ENCODE measurements around the gene PRTFDC1. TPM values are rescaled to one million over a fixed set of nuclear protein-coding genes. Genes with fewer than 3 reads are reported as not detected.
A peak's percentile ranks its signal among the peaks of the same experiment; 100 is the strongest.

Gene PRTFDC1
- total RNA-seq, 1 experiment from 2014 or later, result not detected

DNA sequence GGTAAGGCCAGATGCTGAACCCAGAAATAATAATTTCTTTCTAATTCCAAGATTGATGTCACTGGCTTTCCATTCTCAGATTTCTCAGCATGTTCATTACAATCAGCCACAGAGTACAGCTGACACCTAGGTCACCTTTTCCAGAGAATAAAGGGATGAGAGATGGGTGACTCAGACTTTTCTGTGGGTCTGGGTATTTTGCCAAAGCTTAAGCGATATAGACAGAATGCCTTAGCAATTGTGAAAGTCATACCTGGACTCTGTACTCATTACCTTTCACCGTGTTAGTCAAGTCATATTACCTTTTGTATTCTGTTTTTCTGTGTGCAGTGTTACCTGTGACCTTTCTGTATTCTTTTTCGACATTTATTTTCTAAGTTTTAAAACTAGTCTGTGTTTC is 10.6 kb upstream of the PRTFDC1 start:
- Histone ChIP-seq H3K79me2 (ENCODE audit: insufficient read depth, low read length) (no peaks in the 10 kb centered on the region), H4K20me1 (ENCODE audit: insufficient read depth) (no peaks in the 10 kb centered on the region), H2AFZ (ENCODE audit: low read depth, low read length, poor library complexity, severe bottlenecking) (peak overlapping the region; percentile 7), H3K4me3 (replicated peaks in 1 of 2; ENCODE audit: low read depth in 1 of 2, low read length in 2 of 2) (peak overlapping the region in 1 of 2 experiments; percentile 34; a peak in 2 of 4 replicates), H3K9ac (ENCODE audit: low read length) (peak overlapping the region; percentile 31), H3K27ac (ENCODE audit: low read depth, low read length) (peak overlapping the region; percentile 30; the same call in 1 of the 2 replicates), H3K4me2 (ENCODE audit: low read length) (peak overlapping the region; percentile 68), H3K9me2 (ENCODE audit: insufficient read depth) (no peaks in the 10 kb centered on the region), H3K4me1 (ENCODE audit: control insufficient read depth in 1 of 2, insufficient read depth in 2 of 2, low read length in 2 of 2) (peaks cover 21 to 42% of the 10 kb centered on the region in 2 experiments), H3K27me3 (ENCODE audit: insufficient read depth, low read length) (no peaks in the 10 kb centered on the region), H3K36me3 (ENCODE audit: control insufficient read depth in 1 of 2, insufficient read depth in 2 of 2, low read length in 2 of 2) (no peaks in the 10 kb centered on the region), H3K9me3 (ENCODE audit: control insufficient read depth in 1 of 2, insufficient read depth in 1 of 2, low read depth in 1 of 2, low read length in 2 of 2) (no peaks in the 10 kb centered on the region)
- DNase-seq (ENCODE audit: low read depth, low spot score), result peak; percentile 90
- ChIA-PET RAD21 (ENCODE audit: low non-redundant PET in 1 of 2, low total read pairs in 2 of 2, uncharacterized antibody in 2 of 2, unreplicated experiment in 2 of 2) (no interaction called here), CTCF (interaction anchor here (1.0 kb wide), 1 partner anchor 118 kb away, joined by 4 read pairs; no protein-coding TSS in a partner anchor), POLR2A (no interaction called here)
- peak; percentile 93 for ATAC-seq
- intact Hi-C loops (cut with micrococcal nuclease), result loop anchor here (5.0 kb wide), 1 partner anchor 99 kb away; no protein-coding TSS in a partner anchor
- BruUV-seq (replicated peaks), result no TSS peak
- TF ChIP-seq ELF1 (IDR thresholded peaks at IDR 0.05; ENCODE audit: borderline replicate concordance, low read depth) (no peak), EZH2 (IDR thresholded peaks at IDR 0.05) (no peak), RAD21 (IDR thresholded peaks at IDR 0.05; ENCODE audit: low read depth) (peak; percentile 44), ZFX (IDR thresholded peaks at IDR 0.05) (no peak), YY1 (IDR thresholded peaks at IDR 0.05; ENCODE audit: extremely low read depth, insufficient replicate concordance, low read depth, low read length) (no peak), SRF (IDR thresholded peaks at IDR 0.05; ENCODE audit: low read depth) (peak; percentile 75), TCF7L2 (IDR thresholded peaks at IDR 0.05; ENCODE audit: borderline replicate concordance, extremely low read depth, insufficient read depth, insufficient read length) (peak; percentile 70), POLR2AphosphoS5 (IDR thresholded peaks at IDR 0.05; ENCODE audit: low read depth, low read length) (peak; percentile 71), SIN3A (IDR thresholded peaks at IDR 0.05; ENCODE audit: low read depth) (peak; percentile 62; the same call in 1 of the 2 replicates), SP1 (IDR thresholded peaks at IDR 0.05; ENCODE audit: low read depth) (peak; percentile 94), ZNF274 (IDR thresholded peaks at IDR 0.05; ENCODE audit: low read depth, low read length) (no peak), POLR2A (IDR thresholded peaks at IDR 0.05; ENCODE audit: borderline replicate concordance, extremely low read depth, insufficient read depth, insufficient read length) (no peak), CEBPB (IDR thresholded peaks at IDR 0.05; ENCODE audit: low read depth) (peak; percentile 96), EGR1 (IDR thresholded peaks at IDR 0.05; ENCODE audit: low read depth) (no peak), JUND (IDR thresholded peaks at IDR 0.05) (peak; percentile 95), FOSL1 (IDR thresholded peaks at IDR 0.05; ENCODE audit: low read depth) (peak; percentile 97)
- TF ChIP-seq, protein P1, sequence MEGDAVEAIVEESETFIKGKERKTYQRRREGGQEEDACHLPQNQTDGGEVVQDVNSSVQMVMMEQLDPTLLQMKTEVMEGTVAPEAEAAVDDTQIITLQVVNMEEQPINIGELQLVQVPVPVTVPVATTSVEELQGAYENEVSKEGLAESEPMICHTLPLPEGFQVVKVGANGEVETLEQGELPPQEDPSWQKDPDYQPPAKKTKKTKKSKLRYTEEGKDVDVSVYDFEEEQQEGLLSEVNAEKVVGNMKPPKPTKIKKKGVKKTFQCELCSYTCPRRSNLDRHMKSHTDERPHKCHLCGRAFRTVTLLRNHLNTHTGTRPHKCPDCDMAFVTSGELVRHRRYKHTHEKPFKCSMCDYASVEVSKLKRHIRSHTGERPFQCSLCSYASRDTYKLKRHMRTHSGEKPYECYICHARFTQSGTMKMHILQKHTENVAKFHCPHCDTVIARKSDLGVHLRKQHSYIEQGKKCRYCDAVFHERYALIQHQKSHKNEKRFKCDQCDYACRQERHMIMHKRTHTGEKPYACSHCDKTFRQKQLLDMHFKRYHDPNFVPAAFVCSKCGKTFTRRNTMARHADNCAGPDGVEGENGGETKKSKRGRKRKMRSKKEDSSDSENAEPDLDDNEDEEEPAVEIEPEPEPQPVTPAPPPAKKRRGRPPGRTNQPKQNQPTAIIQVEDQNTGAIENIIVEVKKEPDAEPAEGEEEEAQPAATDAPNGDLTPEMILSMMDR (IDR thresholded peaks at IDR 0.05 in 2 of 3, conservative IDR thresholded peaks at IDR 0.05 in 1 of 3; ENCODE audit: borderline replicate concordance in 1 of 3, insufficient read depth in 1 of 3, low read depth in 2 of 3, low read length in 2 of 3), result no peak
- TF ChIP-seq, protein P2, sequence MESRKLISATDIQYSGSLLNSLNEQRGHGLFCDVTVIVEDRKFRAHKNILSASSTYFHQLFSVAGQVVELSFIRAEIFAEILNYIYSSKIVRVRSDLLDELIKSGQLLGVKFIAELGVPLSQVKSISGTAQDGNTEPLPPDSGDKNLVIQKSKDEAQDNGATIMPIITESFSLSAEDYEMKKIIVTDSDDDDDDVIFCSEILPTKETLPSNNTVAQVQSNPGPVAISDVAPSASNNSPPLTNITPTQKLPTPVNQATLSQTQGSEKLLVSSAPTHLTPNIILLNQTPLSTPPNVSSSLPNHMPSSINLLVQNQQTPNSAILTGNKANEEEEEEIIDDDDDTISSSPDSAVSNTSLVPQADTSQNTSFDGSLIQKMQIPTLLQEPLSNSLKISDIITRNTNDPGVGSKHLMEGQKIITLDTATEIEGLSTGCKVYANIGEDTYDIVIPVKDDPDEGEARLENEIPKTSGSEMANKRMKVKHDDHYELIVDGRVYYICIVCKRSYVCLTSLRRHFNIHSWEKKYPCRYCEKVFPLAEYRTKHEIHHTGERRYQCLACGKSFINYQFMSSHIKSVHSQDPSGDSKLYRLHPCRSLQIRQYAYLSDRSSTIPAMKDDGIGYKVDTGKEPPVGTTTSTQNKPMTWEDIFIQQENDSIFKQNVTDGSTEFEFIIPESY (IDR thresholded peaks at IDR 0.05; ENCODE audit: extremely low read depth, insufficient replicate concordance, low read length), result peak; percentile 39
- TF ChIP-seq, protein P3, sequence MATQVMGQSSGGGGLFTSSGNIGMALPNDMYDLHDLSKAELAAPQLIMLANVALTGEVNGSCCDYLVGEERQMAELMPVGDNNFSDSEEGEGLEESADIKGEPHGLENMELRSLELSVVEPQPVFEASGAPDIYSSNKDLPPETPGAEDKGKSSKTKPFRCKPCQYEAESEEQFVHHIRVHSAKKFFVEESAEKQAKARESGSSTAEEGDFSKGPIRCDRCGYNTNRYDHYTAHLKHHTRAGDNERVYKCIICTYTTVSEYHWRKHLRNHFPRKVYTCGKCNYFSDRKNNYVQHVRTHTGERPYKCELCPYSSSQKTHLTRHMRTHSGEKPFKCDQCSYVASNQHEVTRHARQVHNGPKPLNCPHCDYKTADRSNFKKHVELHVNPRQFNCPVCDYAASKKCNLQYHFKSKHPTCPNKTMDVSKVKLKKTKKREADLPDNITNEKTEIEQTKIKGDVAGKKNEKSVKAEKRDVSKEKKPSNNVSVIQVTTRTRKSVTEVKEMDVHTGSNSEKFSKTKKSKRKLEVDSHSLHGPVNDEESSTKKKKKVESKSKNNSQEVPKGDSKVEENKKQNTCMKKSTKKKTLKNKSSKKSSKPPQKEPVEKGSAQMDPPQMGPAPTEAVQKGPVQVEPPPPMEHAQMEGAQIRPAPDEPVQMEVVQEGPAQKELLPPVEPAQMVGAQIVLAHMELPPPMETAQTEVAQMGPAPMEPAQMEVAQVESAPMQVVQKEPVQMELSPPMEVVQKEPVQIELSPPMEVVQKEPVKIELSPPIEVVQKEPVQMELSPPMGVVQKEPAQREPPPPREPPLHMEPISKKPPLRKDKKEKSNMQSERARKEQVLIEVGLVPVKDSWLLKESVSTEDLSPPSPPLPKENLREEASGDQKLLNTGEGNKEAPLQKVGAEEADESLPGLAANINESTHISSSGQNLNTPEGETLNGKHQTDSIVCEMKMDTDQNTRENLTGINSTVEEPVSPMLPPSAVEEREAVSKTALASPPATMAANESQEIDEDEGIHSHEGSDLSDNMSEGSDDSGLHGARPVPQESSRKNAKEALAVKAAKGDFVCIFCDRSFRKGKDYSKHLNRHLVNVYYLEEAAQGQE (IDR thresholded peaks at IDR 0.05; ENCODE audit: low read depth), result no peak
- TF ChIP-seq, protein P4, sequence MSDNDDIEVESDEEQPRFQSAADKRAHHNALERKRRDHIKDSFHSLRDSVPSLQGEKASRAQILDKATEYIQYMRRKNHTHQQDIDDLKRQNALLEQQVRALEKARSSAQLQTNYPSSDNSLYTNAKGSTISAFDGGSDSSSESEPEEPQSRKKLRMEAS (IDR thresholded peaks at IDR 0.05), result peak; percentile 52; the same call in 1 of the 2 replicates
- TF ChIP-seq, protein P5, sequence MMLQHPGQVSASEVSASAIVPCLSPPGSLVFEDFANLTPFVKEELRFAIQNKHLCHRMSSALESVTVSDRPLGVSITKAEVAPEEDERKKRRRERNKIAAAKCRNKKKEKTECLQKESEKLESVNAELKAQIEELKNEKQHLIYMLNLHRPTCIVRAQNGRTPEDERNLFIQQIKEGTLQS (IDR thresholded peaks at IDR 0.05), result peak; percentile 69; the same call in 1 of the 2 replicates

All from HCT116 (cell line).